GM19035 (cell line): Measurements from ENCODE around the gene CENPF.
"Not testable (repeated sequence)": the region's sequence is repeated elsewhere in the genome, so short reads cannot be mapped to it uniquely, and the experiment has no call there.

Experiments used
- ATAC-seq: cut with Tn5 transposase; IDR thresholded peaks from one replicate; pipeline ENCODE4 v1.9.1; 2021; ENCODE audit not compliant: unreplicated experiment

Gene CENPF

DNA sequence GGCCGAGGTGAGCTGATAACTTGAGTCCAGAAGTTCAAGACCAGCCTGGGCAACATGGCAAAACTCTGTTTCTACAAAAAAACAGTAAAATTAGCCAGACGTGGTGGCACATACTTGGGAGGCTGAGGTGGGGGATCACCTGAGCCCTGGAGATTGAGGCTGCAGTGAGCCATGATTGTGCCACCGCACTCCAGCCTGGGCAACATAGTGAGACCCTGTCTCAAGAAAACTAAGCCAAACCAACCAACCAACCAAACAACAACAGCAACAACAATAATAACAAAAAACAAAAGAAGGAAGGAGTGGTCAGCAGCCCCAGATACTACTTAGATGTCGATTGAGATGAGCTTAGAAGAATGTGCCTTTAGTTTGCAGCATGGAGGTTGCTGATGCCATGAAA lies 47.7 kb downstream of the CENPF start:
- ATAC-seq = no peak

GRCh38 chr1:214657299-214657698 lies 54.3 kb downstream of the CENPF start:
- ATAC-seq = no peak

- no peak for ATAC-seq
These were observed 55.2 kb downstream of the CENPF start for GRCh38 chr1:214658175-214658574.

- ATAC-seq = no peak
These were observed 55.8 kb downstream of the CENPF start for GRCh38 chr1:214658785-214659184.

- no peak for ATAC-seq
These were observed 57.2 kb downstream of the CENPF start for GRCh38 chr1:214660190-214660589.

DNA sequence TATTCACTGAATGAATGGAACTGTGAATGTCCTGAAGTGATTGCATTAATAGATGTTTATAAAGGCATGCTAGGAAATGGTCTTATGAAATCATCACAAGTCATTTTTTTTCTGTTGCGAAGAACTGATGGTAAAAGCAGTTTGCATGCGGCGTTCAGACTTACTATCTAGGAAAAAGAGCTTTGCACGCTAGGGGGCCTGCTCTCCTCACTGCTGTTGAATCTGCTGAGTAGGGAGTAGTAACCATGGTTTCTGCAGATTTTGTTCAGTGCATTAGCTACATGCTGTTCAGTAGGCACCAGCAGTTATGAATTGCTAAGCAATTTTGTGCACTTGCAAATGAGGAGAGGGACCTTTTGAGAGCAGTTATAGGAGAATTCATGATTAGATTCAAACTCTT lies 57.9 kb downstream of the CENPF start:
- no peak for ATAC-seq

- ATAC-seq = no peak
These were observed 59.3 kb downstream of the CENPF start for GRCh38 chr1:214662223-214662785.

- no peak for ATAC-seq
These were observed 61.8 kb downstream of the CENPF start for GRCh38 chr1:214664651-214665433.

DNA sequence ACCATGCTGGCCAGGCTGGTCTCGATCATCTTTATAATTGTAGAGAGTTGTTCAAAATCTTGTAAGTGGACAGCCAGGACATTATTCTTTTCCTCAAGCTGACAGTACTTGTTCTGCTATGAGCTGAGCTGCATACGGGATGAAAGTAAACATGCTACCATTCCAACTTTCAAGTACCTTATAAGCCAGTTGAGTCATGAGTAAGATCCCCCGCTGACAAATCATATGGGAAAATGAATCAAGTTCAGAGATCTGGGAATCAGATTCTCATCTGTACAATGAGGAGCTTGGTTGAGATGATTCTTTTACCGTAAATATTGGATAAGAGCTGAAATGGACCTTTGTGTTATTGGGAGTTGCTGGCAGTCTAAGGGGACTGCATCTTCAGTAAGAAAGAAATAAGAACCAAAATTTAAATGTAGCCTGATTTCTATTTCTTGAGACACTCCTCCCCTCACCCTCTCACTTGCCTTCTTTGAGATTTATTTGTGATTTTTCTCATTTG lies 62.7 kb downstream of the CENPF start:
- ATAC-seq = no peak

DNA sequence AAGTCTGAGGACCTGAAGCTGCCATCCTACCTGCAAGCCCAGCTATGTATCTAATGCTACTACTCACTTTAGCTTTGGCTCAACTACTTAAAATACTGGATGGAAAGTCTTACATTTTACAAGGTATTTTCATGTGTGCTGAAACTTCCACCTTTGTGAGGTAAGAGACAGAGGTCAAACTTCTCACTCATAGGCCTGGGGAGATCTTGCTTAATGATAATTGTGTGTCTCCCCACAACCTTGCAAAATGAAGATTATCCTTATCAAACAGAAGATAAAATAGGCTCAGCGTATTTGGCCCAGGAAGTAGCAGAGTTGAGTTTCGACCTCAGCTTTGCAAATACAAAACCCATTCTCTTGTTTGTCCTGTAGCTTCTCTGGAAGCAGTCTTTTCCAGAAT lies 63.7 kb downstream of the CENPF start:
- ATAC-seq = no peak

GRCh38 chr1:214670098-214670497 lies 67.1 kb downstream of the CENPF start:
- ATAC-seq = no peak

DNA sequence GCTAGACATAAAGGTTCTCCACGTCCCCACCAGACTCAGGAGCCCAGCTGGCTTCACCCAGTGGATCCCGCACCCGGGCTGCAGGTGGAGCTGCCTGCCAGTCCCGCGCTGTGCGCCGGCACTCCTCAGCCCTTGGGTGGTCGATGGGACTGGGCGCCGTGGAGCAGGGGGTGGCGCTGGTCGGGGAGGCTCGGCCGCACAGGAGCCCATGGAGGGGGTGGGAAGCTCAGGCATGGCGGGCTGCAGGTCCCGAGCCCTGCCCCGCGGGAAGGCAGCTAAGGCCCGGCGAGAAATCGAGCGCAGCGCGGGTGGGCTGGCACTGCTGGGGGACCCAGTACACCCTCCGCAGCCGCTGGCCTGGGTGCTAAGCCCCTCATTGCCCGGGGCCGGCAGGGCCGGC lies 70.0 kb downstream of the CENPF start:
- ATAC-seq = not testable (repeated sequence)

DNA sequence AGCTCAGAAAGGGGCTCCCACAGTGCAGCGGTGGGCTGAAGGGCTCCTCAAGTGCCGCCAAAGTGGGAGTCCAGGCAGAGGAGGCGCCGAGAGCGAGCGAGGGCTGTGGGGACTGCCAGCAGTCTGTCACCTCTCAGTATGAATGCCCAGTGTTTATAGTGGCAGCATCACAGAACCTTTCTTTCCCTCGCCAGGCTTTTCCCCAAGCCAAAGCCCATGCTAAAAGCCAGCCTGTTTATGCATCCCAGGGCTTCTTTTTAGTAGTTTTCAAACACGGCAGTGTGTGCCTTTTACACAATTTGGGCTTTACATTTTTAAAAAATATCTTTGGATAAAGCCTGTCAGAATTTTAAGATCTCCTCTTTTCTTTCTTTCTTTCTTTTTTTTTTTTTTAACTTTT lies 70.6 kb downstream of the CENPF start:
- ATAC-seq = no peak

DNA sequence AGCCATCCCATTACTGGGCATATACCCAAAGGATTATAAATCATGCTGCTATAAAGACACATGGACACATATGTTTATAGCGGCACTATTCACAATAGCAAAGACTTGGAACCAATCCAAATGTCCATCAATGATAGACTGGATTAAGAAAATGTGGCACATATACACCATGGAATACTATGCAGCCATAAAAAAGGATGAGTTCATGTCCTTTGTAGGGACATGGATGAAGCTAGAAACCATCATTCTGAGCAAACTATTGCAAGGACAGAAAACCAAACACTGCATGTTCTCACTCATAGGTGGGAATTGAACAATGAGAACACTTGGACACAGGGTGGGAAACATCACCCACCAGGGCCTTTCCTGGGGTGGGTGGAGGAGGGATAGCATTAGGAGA lies 72.5 kb downstream of the CENPF start:
- ATAC-seq = not testable (repeated sequence)

GRCh38 chr1:214676747-214677146 lies 73.8 kb downstream of the CENPF start:
- no peak for ATAC-seq

DNA sequence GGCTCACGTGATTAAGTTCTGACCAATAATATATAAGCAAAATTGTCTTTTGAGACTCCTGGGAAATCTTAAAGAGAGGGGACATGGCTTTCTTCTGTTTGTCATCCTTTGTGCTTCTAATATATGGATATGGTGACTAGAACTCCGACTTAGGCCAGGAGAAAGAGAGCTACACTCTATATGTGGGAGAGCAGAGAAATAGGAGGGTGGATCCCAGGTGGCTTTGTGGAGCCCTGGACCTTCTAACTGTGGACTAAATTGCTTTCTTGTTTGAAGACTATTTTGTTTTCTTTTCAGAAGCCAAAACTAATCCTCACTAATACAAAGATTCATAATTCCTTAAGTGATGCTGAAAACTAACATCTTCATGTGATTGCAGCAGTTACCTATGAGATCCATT lies 75.0 kb downstream of the CENPF start:
- ATAC-seq = no peak

- ATAC-seq = no peak
These were observed 75.4 kb downstream of the CENPF start for GRCh38 chr1:214678386-214678785.

DNA sequence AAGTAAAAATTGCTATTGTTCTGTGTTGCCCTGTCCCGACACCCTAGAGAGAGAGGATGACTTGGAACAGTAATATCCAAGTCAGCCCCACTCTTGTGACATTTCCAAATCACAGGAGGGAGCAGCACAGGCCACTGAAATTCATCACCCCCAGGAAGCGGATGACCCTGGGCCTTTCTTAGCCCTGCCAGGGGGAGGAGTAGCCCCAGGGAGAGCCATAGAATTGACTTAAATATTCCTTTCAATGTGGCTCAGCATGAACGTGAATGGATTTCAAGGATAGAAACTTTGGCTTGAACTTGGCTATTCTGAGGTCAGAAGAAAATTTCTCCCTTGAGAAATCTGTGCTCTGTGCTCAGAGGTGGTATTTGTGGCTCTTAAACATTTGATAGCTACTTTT lies 80.6 kb downstream of the CENPF start:
- no peak for ATAC-seq

DNA sequence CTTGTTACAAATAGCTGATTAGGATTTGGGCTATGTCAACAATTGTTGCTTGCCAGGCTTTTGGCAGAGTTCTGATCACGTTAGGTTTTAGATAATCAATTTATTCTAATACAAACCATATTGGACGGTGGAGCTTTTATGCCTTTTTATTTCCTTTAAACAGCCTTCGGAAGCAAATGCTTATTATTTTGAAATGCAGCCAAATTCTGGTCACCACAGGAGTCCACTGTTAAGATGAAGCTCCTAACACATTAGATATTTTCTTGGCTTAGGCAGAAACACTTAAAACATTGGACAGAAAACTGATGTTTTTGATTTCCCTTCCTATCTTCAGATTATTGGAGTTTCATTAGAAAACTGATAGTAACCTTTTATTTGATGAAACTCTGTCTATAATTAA lies 82.9 kb downstream of the CENPF start:
- no peak for ATAC-seq

DNA sequence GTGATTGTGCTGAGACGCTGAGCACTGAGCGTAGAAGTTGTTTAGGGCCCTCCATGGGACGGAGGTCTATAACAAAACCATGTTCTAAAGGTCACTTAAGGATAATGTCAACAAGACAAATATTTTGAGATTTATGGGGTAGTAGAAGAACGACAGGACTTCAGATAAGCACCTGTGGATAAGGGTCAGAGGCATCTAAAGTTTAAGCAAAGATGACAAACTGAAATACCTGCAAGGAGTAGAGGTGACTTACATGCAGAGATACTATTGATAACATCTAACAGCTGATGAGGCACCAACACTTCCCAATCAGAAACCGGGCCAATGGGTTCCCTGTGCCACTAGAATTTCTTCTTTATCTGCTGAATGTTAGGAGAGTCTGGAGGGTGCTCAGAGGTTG lies 83.5 kb downstream of the CENPF start:
- no peak for ATAC-seq

DNA sequence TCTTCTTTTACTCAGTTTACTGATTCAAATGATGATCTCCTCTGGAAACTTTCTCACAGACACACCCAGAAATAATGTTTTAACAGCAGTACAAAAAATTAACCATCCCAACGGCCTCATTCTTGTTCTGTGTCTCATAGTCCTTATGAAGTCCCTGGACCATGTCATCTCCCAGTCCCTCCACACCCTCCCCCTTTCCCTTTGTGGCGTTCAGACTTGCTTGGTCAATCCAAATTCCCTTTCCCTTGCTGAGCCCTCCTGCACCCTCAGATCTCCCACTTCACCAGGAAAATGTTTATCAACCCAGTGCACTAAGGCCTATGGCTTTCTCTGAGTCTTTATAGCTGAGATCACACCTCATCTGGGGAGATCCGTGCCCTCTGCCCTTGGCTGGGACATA lies 85.9 kb downstream of the CENPF start:
- ATAC-seq = no peak

- ATAC-seq = no peak
These were observed 91.8 kb downstream of the CENPF start for GRCh38 chr1:214694769-214695168.

DNA sequence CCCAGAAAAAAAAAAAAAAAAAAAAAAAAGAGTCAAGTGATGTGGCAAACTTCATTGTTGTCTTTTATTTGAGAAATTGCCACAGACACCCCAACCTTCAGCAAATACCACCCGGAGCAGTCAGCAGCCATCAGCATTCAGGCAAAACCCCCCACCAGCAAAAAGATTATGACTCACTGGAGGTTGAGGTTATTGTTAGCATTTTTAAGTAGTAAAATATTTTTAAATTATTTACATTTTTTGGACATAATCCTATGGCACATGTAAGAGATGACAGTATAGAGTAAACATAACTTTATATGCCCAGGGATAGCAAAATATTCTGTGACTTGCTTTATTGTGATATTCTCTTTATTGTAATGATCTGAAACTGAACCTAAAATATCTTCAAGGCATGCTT lies 95.6 kb downstream of the CENPF start:
- ATAC-seq = no peak
